DMS 273 treated with DMSO at 0.1 percent for 48 hours (cell line): ENCODE data around the gene ARHGAP8.

Source experiments
- DNase-seq: peaks from one replicate; lab custom pipeline; 2025; lab: John Stamatoyannopoulos, UW

Gene ARHGAP8

DNA sequence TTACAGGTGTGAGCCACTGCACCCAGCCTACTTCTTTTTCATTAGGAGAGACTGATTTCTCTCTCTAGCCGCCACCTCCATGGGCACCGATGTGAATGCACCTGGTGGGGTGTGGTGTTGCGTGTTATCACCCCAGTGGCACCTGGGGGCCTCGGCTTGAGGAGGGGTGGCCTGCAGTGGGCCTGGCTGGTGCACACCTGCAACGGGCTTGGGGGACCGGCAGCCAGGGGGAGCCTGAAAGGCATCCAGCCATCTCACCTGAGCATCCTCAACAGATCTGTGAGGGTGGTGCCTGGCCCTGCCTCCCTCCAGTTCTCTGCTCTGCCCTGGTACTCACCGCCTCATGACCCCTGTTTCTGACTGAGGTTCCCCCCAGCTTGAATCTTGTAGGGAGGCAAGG lies 108.9 kb downstream of the ARHGAP8 start:
- no peak for DNase-seq

DNA sequence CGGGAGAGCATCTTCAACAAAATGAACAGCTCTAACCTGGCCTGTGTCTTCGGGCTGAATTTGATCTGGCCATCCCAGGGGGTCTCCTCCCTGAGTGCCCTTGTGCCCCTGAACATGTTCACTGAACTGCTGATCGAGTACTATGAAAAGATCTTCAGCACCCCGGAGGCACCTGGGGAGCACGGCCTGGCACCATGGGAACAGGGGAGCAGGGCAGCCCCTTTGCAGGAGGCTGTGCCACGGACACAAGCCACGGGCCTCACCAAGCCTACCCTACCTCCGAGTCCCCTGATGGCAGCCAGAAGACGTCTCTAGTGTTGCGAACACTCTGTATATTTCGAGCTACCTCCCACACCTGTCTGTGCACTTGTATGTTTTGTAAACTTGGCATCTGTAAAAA lies 109.9 kb downstream of the ARHGAP8 start:
- no peak for DNase-seq

DNA sequence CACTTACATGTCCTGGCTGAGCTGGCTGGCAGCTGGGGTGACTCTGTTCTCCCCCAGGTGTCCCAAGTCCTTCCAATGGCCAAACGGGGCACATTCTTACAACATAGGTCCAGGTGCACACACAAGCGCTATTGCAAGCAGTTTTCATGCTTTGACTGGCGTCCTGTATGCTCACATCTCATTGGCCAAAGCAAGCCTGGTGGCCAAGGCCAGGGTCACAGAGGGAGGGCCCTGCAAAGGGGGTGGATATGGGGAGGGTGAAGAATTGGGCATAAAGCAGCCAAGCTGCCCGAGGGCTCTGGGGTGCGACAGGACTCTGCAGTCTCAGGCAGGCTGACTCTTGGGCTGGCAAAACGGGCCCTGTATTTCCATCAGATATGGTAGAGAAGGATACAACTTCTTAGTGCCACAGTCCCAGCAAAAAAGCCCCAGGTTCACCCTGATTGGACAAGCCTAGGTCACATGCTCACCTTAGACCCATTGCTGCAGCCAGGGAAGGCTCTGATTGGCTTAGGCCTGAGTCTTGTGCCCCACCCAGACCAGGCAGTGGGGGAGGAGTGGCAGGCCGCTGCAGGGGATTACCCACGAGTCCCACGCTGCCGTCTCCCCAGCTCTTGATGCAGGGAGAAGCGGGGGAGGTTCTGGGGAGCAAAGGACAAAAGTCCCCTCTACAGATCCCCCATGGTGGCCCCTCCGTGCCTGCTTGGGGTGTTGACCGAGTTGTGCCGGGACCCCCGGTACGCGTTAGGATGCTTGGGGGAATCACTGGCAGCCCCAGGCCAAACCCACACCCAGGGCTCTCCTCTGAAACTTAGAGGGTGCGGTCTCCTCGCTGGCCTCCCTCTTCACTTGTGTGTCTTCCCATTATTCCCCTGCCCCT lies 110.8 kb downstream of the ARHGAP8 start:
- no peak for DNase-seq

GRCh38 chr22:44865193-44866057 lies 113.0 kb downstream of the ARHGAP8 start:
- DNase-seq = no peak

DNA sequence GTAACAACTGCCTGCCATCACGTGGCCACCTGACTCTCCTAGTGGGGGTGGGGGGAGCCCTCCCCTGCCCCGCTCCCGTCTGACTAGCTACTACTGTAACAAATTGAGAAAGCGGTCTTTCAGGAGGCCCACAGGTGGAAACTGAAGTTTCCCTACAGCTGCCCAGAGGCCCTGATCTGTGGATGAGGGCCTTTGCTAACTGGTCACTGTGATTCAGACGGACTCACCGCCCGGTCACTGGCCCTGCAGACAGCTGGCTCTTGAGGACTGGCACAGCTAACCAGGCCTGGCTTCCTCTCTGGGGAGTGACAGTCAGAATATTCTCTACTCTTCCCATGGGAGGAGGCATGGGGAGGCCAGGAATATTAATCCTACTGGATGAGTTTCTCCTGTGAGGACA lies 116.8 kb downstream of the ARHGAP8 start:
- no peak for DNase-seq

DNA sequence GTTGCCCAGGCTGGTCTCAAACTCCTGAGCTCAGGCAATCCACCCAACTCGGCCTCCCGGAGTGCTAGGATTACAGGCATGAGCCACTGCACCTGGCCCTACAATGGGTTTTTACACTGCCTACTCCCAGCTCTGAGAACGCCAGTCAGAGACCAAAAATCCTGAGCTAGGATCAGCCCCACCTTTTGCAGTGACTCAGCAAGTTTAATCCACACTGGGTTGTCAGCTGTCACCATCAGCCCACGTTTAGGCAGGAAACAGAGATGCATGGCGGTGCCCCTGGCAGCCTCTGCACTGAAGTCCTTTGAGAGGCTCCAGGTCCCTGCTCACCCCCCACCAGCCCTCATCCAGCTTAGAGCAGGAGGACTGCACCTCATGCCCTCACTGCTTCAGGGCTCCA lies 117.6 kb downstream of the ARHGAP8 start:
- DNase-seq = no peak

DNA sequence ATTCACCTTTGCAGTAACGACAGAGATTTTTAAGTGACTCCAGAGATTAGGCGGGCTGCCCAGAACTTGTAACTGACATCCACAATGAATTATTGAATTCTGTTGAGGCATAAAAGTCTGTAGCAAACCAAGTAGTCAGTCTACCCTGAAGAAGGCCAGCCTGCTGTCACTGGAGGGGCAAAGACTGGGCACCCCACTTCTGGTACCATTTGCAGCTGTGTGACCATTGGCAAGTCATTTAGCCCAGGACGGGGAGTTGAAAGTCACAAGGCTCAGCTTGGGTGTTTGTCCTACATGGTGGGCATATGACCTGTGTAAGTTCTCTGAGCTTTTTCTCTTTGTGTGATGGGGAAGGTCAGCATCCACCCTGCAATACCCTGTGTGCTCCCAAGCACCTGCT lies 119.4 kb downstream of the ARHGAP8 start:
- DNase-seq = no peak

DNA sequence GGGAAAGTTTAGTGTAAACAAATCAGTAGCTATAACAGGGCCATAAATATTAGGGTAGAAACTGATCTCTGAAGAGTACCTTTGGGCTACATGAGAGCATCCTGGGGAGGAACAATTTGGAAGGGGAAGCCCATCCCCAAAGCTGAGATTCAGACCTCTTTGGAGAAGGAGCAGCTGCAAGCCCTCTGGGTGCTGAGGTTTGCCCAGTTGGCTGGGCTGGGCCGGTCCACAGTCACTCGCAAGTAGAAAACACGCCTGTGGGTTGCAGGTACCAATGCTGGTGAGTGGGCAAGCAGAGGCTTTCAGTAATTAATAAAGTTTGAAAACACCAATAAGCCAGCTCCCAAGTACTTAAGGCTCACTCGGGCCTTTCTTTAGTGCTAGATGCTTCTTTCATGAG lies 124.5 kb downstream of the ARHGAP8 start:
- no peak for DNase-seq

- no peak for DNase-seq
These were observed 126.3 kb downstream of the ARHGAP8 start for GRCh38 chr22:44878483-44879300.

GRCh38 chr22:44879301-44879680 lies 126.9 kb downstream of the ARHGAP8 start:
- no peak for DNase-seq

DNA sequence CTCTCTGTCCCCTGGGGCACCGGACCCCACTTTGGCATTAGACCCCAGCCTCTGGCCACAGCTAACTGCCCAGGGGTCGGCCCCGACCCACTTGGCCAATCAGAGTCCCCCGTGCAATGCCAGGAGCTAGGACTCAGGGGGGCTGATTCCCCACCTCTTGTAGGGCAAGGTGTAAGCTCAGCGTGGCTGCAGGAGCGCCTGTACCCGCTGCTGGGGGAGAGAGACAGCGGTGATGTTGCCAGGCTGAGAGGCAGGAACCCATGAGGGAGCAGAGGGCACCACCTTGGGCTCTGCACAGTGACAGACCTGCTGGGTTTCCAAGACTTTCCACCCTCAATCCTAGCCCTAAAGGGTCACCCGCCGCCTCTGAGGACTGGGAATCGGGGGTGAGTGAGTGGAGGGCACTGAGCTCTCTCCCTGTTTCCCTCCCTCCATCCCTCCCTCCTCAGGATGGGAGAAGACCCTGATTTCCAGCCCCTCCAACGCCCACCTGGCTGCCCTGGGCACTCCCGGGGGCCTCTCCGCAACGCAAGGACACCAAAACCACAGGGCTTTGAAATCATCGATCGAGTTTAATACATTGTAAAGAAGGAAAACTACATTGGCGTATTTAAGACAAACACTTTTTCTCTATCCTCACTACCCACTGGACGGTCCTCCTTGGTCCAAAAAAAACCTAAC lies 128.4 kb downstream of the ARHGAP8 start:
- no peak for DNase-seq

DNA sequence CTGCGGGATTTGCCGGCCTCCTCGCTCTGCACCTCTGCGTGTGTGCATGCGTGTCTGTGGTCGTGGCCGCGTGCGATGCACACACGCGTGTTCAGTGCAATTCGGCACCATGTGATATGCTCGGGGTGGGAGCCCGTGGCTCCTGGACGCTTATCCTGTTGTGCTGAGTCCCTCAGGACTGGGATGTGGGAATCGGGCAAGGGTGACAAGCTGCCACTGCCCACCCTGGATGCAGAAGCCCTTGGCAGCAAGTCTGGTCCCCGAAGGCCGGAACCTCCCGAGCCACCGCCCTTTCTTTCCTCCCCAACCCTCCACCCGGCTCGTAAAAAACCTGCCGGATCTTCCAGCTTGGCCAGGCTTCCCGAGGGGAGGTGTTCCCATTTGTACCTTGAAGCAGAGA lies 129.2 kb downstream of the ARHGAP8 start:
- DNase-seq = no peak

DNA sequence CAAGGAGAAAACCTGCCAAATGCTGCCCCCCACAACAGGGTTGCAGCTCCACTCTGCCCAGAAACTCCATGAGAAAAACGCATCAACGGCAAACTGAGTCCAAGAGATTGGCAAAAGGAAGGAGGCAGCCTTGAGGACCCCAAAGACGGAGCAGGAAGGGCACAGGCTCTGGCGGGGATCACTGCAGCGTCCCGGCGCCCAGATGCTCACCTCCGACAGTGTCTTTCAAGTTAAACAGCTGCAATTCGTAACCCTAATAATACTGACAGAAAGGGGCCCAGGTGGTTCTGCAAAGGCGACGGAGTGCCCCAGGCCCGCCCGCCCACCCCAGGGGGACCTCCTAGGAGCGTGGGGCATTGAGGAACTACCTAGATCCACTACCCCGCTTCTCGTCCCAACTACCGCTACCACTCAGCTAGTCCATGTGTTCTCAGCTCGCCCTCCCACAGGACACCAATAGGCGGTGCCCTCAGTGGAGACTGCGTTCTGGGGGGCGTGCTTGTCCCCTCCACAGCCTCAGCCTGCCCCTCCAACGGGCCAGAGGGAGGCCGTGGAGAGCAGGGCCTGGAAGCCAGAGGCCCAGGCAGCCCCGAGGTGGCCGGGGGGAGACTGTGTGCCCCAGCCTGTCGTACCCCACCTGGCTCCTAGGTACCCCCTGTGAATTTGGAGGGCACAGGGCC lies 130.0 kb downstream of the ARHGAP8 start:
- no peak for DNase-seq

DNA sequence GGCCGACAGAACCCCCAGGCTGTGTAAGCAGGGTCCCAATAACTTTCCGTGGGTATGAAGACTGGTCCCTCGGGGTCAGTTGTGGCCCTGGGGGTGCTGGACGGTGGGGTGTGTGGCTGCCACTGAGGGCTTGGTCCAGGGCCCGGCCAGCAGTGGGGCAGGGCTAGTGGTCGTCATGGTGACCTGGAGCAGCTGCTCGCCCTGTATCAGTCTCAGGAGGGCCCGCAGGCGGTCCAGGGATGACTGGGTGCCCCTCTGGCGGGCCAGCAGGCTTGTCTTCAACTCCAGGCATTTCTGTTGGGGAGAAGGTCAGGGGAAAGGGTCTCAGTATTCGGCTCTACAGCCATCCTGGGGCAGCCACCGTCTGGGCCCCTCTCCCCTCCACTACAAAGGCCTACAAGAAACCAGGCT lies 130.6 kb downstream of the ARHGAP8 start:
- no peak for DNase-seq

GRCh38 chr22:44884562-44884961 lies 132.2 kb downstream of the ARHGAP8 start:
- DNase-seq = no peak

DNA sequence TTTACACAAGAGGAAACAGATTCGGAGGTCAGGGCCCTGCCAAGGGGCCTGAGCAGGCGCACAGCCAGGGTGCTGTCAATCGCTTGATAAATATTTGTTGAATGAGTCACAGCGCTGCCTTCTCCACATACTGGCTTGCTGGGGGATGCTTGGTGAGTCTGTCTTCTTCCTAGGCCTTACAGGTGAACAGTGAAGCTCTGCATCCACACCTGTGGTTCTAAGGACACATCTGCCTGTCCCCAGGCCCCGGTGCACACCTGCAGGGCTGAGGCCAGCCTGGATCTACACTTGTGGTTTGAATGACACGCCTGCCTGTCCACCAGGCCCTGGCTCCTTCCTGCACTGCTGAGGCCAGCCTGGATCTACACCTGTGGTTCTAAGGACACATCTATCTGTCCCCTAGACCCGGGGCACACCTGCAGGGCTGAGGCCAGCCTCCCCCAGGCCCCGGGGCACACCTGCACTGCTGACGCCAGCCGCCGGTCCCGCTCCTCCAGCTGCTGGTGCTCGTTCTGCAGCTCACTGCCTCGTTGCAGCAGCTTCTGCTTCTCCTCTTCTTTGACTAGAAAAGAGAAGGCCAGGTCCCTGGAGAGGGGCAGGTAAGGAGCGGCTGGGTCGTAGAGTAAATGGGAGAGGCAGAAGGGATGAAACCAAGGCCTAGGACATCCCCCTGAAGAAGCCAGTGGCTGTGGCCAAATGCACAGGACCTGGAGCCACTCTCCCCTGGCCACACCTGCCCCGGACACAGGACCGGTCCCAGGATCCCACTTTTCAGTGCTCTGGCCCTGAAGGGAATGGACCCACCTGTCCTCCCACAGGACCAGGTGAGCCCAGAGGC lies 132.8 kb downstream of the ARHGAP8 start:
- DNase-seq = no peak

GRCh38 chr22:44885806-44886360 lies 133.5 kb downstream of the ARHGAP8 start:
- DNase-seq = no peak

- no peak for DNase-seq
These were observed 135.6 kb downstream of the ARHGAP8 start for GRCh38 chr22:44887941-44888366.

- no peak for DNase-seq
These were observed 136.3 kb downstream of the ARHGAP8 start for GRCh38 chr22:44888491-44889254.
